A673 (cell line): ENCODE measurements around the gene NET1.

Source experiments
- EZH2 ChIP-seq: fragments of 200-600 bp; sonication (generic); IDR thresholded peaks from 2 replicates; pipeline ENCODE4 v1.6.1; 2017; ENCODE audit warnings: borderline replicate concordance, low read depth, mild to moderate bottlenecking, mixed read lengths, antibody characterized with exemption, low read length; ENCODE audit not compliant: poor library complexity, severe bottlenecking
- TF ChIP-seq, protein P1 (sequence below): fragments of 300-800, 200-600 bp; sonication (generic); conservative IDR thresholded peaks from 2 replicates; pipeline ENCODE4 v1.5.1; 2017; ENCODE audit warnings: low read depth, mild to moderate bottlenecking, antibody characterized with exemption, low read length, moderate library complexity, mixed read lengths

DNA sequence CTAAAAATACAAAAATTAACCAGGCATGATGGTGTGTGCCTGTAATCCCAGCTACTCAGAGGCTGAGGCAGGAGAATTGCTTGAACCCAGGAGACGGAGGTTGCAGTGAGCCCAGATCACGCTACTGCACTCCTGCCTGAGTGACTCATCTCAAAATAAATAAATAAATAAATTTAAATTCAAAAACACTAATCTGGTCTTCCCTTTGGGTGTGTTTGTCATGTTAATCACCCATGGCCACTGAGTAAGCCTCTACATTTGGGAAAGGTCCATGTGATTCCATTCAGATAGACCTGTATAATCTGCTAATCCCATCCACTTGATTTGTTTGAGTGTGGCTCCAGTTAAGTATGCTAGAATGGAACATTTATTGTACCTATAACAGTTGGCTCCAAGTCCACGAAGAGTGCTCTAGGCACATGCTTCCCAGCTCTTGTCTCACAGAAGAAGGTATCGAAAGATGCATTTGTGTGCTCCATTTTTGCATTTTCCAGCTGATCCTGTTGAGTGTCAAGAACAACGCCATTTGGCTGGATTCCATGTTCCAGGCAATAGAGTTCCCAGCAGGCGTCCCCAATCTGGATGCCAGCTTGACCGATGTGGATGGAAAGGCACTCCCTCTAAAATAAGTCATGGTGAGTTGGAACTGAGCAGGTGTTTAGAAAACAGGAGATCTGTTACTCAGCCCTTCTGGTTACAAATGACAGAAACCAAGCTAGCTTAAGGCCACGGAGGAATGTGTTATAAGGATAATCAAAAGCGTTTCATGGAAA is 11.7 kb upstream of the NET1 start:
- TF ChIP-seq, protein P1, sequence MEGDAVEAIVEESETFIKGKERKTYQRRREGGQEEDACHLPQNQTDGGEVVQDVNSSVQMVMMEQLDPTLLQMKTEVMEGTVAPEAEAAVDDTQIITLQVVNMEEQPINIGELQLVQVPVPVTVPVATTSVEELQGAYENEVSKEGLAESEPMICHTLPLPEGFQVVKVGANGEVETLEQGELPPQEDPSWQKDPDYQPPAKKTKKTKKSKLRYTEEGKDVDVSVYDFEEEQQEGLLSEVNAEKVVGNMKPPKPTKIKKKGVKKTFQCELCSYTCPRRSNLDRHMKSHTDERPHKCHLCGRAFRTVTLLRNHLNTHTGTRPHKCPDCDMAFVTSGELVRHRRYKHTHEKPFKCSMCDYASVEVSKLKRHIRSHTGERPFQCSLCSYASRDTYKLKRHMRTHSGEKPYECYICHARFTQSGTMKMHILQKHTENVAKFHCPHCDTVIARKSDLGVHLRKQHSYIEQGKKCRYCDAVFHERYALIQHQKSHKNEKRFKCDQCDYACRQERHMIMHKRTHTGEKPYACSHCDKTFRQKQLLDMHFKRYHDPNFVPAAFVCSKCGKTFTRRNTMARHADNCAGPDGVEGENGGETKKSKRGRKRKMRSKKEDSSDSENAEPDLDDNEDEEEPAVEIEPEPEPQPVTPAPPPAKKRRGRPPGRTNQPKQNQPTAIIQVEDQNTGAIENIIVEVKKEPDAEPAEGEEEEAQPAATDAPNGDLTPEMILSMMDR, result no peak
- no peak for TF ChIP-seq EZH2
